SIG-M5 (cell line): ENCODE measurements around the gene METTL17.
"Not testable (repeated sequence)": the region's sequence is repeated elsewhere in the genome, so short reads cannot be mapped to it uniquely, and the experiment has no call there.

Experiments used
- DNase-seq: peaks from one replicate; lab custom pipeline; 2025; lab: John Stamatoyannopoulos, UW

Gene METTL17, protein sequence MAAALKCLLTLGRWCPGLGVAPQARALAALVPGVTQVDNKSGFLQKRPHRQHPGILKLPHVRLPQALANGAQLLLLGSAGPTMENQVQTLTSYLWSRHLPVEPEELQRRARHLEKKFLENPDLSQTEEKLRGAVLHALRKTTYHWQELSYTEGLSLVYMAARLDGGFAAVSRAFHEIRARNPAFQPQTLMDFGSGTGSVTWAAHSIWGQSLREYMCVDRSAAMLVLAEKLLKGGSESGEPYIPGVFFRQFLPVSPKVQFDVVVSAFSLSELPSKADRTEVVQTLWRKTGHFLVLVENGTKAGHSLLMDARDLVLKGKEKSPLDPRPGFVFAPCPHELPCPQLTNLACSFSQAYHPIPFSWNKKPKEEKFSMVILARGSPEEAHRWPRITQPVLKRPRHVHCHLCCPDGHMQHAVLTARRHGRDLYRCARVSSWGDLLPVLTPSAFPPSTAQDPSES

DNA sequence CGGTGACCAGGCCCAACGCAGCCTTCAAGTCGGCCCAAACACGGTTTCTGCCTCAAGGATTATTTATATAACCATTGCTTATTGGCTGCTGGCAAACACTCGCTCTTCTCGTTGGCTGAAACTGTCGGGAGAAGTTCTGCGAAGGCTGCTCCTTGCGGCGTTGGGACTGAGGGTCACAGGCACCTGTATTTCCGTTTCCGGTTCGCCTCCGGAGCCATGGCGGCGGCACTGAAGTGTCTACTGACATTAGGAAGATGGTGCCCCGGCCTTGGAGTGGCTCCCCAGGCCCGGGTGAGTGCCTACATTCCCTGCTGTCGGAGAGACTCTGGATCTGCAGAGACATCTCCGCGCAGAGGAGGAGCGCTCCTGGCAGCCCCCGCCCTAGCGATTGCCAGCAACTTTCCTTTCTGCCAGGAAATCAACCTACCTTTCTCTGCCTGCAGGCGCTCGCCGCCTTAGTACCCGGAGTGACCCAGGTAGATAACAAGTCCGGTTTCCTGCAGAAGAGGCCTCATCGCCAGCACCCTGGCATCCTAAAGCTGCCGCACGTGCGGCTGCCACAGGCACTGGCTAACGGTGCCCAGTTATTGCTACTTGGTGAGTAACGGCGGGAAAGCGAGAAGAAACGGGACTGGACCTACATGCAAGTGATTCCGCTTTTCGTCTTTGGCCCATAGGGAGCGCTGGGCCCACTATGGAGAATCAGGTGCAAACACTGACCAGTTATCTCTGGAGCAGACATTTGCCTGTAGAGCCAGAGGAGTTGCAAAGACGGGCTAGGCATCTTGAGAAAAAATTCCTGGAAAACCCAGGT is at the start of gene METTL17:
METTL17 (plus strand) TSS at position 194 of the 814 bp plus-strand sequence; CDS start at position 217, 23 bp downstream.
- peak; percentile 85 for DNase-seq

DNA sequence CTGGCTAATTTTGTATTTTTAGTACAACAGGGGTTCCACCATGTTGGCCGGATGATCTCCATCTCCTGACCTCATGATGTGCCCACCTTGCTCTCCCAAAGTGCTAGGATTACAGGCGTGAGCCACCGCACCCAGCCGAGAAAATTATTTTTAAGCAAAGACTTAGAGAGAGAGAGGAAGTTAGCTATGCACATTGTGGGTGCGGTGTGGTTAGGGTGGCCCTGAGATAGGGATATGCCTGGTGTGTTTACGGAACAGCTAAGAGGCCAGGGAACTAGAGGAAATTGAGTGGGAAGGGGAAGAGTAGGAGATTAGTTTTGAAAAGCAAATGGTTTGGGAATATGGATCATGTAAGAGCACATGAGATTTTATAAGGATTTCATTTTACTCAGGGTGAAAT is 44.6 kb upstream of the METTL17 start:
- peak; percentile 25 for DNase-seq

DNA sequence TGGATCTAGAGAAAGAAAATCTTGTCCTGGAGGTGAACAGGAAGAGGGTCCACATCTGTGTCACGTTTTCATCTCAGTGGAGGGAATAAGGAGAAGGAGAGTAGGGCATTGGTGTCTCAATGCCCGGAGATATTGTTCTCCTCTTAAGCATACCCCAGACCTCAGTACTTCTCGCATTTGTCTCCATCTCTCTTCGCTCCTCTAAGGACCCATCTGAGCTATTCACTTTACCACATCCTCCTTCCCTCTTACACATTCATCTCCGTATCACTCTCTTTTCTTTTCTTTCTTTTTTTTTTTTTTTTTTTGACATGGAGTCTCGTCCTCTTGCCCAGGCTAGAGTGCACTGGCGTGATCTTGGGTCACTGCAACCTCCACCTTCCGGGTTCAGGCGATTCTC is 43.1 kb upstream of the METTL17 start:
- not testable (repeated sequence) for DNase-seq

DNA sequence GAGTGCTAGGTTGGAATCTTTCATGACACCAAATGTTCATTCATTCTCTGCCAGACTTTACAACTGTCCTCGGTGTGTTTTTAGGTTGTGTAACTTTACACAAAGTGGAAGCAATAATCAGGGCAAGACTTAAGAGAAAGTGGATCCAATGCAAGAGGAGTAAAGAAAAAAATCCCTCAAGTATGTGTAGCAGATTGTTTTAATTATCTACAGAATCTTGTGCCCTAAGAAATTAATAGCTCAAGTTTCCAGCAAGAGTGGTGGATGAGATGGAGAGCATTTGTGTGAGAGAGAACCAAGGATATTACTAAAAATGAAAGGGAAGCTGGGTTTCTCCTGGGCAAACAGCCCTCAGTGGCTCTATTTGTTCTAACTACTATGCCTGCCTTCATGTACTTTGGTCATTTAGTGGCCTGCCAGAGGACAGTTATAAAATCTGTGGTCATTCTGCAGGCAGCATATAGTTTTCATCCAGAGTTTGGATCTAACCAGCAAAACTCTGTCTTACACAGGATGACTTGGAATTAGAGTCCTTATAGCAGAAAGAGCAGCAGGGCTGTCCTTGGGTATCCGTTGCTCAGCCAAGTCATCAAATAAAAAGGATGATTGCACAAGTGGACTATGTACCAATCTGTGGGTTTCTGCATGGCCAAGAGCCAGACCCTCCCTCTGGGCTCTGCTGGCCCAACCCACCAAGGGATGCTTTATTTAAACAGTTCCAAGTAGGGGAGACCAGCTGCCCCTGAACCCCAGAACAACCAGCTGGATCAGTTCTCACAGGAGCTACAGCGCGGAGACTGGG is 34.8 kb upstream of the METTL17 start, which contains the start of gene RNASE2:
RNASE2 (plus strand) TSS at position 752 of the 802 bp plus-strand sequence. CDS start 285 bp downstream, outside the sequence.
- DNase-seq: peak; percentile 87

DNA sequence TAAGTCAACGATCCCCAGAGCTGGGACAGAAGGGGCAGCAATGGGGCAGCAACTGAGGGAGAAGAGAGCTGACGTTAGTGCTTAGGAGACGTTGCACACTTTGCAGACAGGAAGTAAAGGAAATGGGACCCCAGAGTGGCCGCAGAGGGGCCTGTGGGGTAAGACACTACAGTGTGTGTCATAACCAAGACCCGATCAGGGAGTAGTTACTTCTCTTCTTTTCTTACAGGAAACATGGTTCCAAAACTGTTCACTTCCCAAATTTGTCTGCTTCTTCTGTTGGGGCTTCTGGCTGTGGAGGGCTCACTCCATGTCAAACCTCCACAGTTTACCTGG is 34.3 kb upstream of the METTL17 start:
- not testable (repeated sequence) for DNase-seq

DNA sequence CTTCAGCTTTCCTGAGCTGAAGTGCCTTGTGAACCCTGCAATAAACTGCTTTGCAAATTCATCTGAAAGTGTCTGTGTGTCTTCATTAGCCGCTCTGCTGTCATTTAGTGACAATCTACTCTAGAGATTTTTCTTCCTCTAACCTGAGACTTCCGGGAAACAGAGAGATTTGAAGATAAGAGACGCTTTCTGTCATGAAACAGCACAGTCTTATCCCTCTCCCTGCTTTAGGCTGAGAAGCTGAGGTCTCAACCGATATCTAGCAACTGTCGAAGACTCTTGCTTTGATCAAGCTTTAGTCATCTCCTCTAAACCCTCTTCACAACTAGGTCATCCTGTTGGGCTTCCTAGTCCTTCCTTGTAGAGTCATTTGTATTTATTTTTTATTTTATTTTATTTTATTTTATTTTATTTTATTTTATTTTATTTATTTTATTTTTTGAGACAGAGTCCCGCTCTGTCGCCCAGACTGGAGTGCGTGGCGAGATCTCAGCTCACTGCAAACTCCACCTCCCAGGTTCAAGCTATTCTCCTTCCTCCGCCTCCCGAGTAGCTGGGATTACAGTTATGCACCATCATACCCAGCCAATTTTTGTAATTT is 33.3 kb upstream of the METTL17 start:
- no peak for DNase-seq

DNA sequence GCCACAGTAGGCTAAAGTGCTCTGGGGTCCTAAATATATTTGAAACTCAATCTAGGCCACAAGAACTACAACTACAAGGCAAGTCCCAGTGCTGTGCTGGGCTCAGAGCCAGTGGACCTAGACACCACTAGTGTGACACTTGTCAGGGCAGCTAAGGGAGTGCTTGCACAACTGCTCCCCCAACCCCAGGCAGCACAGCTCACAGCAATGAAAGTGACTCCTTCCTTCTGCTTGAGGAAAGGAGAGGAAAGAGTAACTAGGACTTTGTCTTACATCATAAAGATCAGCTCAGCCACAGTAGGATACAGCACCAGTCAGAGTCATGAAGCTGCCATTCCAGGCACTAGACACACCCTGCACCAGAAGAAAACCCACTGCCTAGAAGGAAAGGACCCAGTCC is 30.8 kb upstream of the METTL17 start:
- peak; percentile 82 for DNase-seq

DNA sequence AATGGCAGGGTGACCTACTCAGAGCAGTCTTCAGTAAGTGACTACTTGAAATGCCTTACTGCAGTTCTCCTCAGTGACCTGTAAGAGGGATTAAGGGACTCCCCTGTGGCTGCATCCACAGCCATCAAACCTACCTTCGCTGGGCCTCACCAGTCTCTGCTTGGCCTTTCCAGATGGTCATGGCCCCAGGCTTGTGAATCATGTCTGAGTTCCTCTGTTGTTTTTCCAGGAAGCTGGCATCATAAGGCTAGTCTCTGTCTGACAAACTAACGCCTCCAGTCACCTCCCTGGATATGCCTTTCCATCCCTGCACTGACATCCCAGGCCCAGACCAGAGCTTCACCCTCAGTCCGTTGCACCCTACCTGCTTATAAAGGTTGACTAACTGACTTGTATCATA is 20.4 kb upstream of the METTL17 start:
- no peak for DNase-seq

DNA sequence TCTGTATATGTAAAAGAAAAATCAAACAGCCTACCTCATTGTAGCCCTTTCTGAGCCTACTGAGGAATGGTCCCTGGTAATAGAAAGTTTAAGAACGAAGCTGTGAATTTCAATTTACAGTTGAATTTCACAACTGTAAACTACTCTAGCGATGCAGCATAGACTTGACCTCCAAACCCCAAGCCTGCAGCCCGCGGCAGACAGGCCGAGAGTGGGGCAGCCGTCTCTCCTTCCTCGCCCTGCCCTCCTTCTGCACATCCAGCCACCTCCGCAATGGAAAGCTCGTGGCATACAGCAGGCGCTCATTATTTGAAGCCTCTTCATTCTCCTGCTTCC is 19.2 kb upstream of the METTL17 start:
- no peak for DNase-seq

DNA sequence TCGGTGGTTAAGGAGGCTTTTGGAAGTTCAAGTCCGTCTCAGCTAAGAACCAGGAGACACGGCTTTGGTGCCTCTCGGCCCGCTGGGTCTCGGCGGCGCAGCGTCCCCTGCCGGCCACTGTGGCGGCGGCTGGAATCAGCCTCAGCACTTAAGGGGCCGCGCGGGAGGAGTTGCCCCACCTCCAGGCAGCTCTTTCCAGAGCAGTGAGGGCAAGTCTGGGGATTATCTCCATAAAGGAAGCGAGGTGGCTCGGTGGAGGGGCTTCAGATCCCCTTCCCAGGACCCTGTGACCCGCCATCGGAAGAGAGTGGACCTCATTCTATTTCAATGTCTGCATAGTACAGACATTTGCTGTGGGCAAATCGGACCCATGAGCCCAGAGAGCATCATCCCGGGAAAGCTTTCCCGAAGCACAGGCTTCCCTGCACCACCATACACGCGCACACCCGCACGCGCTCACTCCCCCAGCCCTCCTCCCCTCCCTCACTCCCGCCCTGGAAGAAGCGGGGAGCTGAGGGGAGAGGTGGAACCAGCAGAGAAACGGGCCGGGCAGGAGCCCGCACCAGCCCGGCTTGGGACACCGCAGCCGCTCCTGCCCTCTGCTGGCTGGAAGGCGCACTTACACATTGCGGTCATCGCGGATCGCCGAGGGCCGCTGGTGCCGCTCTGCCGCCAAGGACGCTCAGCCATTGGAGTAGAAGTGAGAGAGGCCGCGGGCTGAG is 18.6 kb upstream of the METTL17 start:
- DNase-seq: peak; percentile 7

DNA sequence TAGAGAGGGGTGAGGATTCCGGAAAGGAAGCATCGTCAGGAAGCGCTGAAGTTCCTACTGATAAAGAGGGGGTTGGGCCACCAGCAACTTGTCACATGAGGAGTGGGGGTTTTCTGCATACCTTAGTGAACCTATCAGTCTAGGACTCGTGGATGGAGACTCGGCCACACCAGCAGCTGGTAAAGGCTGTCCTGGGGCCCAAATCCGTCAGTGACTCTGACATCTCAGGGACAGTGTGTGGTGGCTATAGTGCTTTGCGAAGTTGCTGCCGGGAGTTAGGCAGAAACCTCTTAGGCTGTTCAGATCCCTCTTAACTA is 18.1 kb upstream of the METTL17 start:
- no peak for DNase-seq

DNA sequence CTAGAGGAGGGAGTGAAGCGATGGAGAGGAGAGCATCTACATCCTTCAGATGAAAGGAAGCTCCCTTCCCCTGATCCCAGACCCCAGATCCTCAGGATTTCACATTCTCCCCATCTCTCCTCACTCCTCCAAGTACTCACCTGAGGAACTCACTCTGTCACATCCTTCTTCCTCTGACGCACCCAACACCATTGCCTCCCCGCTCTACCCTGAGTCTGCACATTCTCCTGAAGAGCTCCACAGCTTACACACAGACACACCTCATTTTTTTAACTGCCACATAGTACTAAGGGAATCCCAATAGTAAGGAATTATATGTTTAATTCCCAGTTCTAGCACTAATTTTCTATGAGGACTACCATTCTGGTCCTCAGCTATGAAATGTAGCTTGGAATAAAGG is 16.3 kb upstream of the METTL17 start:
- no peak for DNase-seq

DNA sequence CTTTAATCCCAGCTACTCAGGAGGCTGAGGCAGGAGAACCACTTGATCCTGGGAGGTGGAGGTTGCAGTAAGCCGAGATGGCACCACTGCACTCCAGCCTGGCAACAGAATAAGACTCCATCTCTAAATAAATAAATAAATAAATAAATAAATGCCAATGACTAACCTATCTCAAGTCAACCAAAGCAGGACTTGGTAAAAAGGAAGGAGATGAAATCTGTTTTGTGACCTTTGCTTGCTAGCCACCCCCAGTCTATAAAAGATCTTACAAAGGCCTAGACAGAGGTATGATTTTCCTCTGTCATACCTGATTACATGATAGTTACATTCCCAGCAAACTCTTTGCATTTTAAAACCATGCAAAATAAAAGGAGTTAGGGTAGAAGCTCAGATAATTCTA is 13.5 kb upstream of the METTL17 start:
- DNase-seq: no peak

DNA sequence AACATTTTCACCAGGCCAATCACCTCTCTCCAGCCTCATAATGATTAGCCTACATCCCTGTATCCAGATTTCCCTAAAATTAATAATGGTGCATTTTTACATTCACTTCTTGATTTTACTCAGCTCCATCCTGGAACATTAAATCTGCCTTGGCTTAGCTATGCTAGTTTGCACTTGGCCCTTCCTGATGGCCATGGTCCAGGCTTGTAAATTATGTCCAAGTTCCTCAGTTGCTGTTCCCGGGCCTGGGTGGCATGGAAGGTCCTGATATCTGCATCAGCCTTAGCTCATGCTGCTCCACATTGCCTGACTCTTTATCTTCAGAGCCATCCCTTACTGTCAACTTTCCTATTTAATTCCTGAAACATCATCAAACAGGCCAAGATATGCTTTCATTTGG is 11.1 kb upstream of the METTL17 start:
- DNase-seq: no peak

DNA sequence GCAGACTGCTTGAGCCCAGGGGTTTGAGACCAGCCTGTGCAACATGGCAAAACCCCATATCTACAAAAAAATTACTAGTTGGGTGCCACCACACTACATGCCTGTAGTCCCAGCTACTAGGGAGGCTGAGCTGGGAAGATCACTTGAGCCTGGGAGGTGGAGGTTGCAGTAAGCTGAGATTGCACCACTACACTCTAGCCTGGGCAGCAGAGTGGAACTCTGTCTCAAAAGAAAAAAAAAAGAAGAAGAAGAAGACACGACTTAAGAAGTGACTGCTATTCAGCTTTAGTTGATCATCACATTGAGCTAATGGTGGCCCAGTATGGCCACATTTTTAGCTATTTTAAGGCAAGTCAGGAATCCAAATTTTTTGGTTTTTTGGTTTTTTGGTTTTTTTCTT is 8.9 kb upstream of the METTL17 start:
- no peak for DNase-seq

DNA sequence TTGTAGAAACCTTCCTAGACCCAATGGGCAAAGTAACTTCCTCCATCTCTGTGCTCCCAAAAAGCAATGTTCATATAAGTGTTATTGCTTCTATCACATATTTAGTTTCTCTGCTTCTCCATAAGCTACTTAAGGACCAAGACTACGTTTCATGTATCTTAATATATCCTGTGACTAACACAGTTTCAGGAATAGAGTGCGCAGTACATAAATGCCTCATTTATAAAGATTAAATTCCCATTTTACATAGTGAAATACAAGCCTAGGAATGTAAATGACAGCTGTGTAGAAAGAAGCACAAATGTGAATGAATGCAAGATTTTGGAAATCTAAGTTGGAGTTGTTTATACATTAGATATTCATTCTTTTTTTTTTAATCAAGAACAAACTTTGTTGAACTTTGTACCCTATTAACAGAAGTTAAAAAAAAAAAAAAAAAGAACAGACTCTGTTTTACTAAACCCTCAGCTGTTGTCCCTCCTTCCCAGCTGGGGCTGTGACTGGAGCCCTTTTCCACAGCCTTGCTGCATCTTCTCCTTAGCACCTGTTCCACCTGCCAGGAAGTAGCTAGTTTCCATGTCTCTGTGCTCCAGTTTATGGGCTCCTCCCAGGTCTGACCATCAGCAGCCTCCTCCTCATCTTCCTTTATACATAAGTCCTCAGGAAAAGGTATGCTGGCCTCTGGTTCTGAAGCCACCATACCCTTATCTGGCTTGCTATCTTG is 7.0 kb upstream of the METTL17 start:
- DNase-seq: no peak

DNA sequence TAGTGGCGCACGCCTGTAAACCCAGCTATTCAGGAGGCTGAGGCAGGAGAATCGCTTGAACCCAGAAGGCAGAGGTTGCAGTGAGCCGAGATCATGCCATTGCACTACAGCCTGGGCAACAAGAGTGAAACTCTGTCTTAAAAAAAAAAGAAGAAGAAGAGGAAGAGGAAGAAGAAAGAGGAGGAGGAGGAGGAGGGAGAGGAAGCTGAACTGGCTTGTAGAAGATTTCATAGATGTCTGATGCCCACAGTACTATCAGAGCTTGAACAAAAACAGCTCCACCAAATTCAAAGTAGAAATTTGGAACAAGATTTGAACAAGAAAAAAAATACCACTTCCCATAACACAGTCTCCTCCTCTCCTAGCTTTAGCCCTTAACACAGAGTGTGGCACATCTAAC is 4.1 kb upstream of the METTL17 start:
- not testable (repeated sequence) for DNase-seq

DNA sequence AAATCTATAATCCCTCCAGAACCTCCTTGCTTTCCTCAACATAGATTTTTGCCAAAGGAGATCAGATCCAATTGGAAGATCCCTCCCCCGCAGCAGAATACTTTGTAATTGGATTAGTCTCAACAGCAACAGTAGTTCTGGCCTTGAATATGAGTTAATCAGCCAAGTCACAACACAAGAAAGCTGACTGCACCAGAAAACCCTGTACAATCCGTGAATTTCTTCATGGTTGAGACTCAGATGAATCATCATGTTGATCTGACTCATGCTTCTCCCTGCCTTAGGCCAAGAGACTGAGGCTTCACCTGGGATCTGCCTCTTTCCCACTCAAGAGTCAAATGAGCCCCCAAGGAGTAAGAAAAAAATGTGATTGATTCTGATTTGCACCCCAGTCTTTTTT is 3.0 kb upstream of the METTL17 start:
- no peak for DNase-seq

DNA sequence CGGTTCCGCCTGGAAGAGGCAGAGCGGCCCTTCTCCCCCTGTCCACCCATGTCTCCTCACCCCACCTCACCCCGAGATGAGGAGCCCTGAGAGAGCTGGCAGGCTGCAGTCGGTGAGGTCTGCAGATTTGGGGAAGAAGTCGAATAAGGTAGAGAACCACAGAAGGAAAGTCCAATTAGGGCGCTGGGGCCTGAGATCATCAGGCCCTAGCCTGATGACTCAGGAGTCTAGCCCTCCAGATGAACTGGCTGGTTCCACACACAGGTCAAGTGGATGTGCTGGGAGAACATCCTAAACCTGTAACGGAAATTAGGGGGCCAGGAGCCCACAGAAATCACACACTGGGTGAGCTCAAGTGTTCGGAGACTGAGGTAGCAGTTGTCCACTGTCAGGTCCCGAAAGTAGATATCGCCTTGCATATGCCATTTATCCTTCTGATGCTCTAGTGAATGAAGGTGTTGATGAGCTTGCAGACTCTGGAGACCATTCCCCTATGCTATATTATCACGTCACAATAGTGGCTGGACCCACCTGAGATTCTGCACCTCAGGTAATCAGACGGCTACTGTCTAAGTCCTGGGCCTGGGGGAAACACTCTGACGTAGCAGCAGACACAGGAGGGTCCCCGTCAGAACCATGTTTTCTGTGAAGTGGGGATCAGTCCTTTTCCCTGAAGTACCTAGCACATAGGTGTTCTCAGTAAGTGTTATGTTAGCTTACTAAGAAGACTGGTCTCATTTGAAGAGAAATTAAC is 886 bp upstream of the METTL17 start:
- no peak for DNase-seq

DNA sequence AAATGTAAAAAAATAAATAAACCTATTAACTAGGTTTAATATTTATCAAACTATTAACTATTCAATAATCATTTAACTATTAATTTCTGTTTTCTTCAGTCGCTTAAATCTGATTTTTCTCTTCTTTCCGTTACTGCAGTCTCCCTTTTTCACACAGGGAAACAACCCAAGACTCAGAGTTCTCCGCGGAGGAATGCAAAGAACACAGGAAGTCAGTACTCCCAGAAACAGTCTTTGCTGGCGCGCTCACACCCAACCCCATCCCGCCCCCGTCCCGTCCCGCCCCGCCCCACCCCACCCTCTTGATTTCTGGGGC is 351 bp upstream of the METTL17 start:
- no peak for DNase-seq
